ENCODE measurements around the gene CD69.
"Not testable (repeated sequence)": the region's sequence is repeated elsewhere in the genome, so short reads cannot be mapped to it uniquely, and the experiment has no call there.

Gene CD69

DNA sequence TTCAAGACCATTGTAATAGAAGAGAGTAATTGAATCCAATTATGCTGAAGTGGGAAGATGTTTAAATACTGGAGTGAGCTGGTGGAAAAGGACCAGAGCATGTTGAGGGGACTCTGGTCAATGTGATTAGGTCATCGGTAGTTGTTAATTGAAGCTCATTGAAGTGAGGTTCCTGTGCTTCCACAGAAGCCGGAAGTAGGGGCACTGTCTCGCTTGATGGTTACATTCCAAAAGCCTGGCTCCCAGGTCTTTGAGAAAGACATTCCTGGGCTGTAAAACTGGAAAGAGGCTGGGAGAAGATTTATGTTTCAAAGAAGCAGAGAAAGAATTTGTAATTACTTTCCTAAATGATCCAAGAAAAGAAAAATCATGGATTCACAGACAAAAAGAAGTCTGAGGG is 15.5 kb downstream of the CD69 start:
- DNase-seq: no peak

DNA sequence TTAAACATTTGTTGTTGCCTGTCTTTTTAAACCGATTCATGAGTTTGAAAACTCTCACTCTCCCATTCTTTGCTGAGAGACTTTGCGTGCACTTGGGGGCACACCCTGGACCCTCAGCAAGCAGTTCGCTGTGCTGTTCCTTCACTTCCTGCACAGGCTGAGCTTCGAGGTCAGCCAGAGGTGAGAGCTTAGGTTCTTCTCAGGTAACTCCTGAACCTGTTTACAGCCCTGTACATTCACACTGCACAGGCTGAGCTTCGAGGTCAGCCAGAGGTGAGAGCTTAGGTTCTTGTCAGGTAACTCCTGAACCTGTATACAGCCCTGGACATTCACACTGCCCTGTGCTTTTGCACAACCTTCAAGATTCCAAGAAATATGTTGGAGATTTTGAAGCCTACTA is 18.0 kb downstream of the CD69 start:
- DNase-seq: no peak

DNA sequence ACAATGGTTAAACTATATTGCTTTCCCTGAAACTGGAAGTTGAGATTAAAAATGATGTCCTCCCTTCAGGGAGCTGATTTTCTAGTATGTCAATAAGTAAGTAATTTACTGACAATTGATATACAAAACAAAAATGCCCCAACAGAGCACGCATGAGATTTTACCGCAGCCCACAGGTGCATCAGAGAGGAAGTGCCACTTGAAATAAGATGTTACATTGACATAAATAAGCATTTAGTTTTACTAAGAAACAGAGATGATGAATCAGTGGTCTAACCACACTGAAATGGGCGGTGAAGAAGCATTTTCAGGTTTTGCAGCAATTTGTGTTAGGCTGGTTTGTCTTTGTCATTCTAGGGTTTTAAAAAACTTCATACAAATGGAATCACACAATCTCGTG is 19.0 kb downstream of the CD69 start:
- peak; percentile 62 to 73 for DNase-seq

DNA sequence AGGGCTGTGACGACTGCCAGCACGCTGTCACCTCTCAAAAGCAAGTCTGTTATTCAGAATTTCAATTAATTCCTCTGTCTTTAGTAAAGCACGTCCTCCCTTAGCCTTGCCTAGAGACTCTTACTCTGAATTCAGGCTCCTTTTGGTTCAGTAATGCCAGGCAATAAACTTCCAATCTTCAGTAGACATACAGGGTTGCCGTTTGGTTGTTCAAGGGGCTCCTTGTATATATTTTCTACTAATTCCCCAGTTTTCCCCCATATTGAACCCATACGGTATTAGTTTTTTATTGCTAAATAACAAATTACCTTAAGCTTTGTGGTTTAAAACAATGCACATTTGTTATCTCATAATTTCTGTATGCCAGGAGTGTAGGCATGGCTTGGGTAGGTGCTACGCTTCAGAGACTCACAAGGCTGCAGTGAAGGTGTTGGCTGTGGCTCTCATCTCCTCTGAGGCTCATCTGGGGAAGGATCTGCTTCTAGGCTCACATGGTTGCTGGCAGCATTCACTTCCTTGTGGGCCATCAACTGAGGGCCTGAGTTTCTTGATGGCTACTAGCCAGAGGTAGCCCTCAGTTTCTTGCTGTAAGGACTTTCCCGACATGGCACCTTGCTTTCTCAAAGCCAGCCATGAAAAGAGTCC is 20.5 kb downstream of the CD69 start:
- DNase-seq: no peak

DNA sequence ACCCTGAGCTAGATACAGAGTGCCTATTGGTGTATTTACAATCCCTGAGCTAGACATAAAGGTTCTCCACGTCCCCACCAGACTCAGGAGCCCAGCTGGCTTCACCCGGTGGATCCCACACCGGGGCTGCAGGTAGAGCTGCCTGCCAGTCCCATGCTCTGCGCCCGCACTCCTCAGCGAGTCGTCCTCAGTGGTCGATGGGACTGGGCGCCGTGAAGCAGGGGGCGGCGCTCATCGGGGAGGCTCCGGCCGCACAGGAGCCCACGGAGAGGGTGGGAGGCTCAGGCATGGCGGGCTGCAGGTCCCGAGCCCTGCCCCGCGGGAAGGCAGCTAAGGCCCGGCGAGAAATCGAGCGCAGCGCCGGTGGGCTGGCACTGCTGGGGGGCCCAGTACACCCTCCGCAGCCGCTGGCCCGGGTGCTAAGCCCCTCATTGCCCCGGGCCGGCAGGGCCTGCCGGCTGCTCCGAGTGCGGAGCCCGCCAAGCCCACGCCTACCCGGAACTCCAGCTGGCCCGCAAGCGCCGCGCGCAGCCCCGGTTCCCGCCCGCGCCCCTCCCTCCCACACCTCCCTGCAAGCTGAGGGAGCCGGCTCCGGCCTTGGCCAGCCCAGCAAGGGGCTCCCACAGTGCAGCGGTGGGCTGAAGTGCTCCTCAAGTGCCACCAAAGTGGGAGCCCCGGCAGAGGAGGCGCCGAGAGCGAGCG is 21.1 kb downstream of the CD69 start:
- not testable (repeated sequence) for DNase-seq

DNA sequence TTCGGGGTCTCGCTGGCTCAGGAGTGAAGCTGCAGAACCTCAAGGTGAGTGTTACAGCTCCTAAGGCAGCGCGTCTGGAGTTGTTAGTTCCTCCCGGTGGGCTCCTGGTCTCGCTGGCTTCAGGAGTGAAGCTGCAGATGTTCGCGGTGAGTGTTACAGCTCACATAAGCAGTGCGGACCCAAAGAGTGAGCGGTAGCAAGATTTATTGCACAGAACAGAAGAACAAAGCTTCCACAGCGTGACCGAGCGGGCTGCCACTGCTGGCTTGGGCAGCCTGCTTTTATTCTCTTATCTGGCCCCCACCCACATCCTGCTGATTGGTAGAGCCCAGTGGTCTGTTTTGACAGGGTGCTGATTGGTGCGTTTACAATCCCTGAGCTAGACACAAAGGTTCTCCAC is 21.8 kb downstream of the CD69 start:
- DNase-seq: not testable (repeated sequence)

DNA sequence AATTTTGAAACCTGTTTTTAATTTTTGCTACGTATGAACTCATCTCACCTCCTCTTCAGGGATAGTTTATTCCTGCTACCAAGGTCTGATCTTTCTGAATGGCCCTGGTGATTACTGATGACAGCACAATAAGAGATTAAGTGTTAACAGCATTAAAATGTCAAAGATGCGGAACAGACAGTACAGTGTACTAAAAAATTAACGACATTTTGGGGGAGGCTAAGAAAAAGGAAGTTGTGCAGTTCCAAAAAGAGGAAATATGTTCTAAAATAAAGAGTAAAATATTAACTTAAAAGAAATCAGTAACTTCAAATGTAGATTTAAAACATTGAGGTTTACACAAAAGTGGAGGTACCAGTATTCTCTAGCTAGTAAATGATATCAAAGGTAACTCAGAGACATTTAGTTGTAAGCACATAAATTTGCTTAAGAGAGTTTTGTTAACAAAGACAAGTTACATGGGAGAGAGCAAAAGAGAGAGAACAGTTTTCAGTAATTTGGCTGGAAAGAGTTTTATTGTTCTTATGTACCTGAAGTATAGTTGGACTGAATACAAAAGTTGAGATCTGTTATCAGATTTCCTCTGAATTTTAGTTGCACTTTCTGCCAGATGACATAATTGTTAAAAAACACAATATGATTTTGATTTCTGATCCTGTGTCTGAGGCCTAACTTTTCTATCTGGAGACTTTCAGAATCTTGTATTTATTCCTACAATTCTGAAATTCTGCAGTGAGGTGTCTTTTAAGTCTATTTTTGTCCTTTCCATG is 23.6 kb downstream of the CD69 start:
- DNase-seq: no peak

DNA sequence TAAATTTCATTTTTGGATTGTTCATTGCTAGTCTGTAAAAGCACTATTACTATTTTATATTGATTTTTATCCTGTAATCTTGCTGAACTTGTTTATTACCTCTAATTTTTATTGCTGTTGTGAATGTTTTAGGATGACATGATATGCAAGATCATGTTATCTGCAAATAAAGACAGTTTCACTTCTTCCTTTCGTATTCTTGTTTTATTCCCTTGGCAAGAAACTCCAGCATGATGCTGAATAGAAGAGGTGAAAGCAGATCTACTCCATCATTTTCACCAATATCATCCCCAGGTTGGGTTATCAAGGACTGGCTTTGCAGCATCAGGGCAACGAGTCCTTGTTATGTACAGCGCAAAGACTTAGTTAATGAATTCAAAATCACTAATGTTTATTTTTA is 25.1 kb downstream of the CD69 start:
- DNase-seq: no peak

DNA sequence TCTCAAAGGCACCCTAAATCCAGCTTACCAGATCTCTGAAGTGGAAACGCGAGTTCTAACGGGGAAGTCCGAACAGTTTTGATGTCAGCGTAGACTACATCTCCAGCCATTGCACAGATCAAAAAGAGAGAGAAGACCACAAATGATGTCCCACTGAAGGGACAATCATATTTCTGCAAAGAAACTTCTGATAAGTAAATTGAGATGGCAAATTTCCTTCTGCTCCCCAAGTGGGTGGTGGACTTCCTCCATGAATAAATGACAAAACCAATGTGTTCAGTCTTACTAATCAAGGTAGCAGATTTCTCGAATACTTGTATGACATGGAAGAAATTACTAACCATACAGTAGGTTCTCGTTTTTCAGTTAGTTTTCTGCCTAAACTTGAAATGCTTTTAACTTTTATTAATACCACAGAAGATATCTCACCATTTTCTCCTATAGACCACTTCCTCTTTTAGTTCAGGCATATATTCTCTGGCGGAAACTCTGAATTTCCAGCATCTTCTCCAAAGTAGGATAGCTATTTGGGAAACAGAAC is 27.7 kb downstream of the CD69 start, which contains the start of gene CLECL1:
Gene CLECL1, minus strand, starts transcription at position 177 of the 541 bp plus-strand sequence.
- DNase-seq: no peak

DNA sequence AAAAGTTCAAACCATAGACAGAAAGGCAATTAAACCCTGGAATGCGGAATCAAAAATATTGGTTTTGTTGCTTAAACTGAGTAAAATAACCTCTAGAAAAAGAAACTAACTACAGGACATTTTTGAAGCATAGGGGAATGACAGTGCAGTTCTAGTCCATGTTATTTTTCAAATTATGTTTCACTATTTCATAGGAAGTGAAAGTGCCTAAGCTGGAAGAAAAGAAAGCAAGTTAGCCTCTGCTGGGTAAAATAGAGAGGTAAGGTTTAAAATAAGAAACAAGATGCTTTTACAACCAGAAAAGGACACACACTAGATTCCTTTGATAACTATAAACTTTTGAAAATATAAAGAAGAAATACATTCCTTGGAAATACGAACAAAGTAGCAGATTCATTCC is 28.9 kb downstream of the CD69 start:
- no peak for DNase-seq

DNA sequence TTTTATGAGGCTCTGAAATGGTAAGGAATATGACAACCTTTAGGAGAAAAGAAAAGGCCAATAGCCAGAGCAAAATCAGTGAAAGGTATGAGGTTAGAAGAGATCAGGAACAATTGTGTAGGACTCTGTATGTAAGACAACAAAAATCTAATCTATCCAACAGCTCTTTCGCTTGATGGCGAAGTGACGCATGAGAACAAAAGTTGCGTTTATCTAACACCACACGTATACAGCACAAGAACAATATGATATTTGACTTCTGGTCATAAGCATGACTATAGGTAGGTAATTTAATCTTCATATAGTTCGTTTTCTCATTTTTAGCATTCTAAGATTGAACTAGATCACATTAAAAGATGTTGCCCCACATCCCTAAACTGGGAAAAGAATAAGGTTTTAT is 29.3 kb downstream of the CD69 start:
- DNase-seq: no peak

DNA sequence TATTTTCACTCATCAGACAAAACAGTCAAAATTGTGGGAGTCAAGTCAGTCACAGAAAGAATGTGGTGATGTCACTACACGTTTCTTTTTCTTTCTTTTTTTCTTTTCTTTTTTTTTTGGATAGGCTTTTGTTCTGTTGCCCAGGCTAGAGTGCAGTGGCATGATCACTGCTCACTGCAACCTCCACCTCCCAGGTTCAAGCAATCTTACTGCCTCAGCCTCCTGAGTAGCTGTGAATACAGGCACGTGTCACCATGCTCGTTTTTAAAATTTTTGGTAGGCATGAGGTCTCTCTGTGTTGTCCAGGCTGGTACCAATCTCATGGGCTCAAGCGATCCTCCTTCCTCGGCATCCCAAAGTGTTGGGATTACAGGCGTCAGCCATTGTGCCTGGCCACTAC is 30.1 kb downstream of the CD69 start:
- DNase-seq: no peak

DNA sequence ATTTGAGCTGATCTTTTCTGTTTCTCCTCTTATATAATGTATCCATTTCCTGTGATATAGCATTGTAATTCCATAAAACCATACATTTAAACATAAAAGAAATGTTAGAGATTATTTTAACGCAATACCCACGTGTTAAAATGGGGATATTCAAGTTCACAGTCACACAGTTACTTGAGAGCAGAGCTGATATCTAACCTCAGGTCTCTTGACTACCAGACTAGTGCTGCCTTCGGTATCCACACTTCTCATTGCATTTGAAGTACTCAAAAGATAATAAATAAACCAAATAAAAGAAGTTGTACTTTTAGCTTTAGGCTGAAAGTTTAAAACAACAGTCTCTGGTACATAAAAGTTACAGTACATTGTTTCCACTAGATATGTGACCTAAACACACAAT is 30.7 kb downstream of the CD69 start:
- no peak for DNase-seq

DNA sequence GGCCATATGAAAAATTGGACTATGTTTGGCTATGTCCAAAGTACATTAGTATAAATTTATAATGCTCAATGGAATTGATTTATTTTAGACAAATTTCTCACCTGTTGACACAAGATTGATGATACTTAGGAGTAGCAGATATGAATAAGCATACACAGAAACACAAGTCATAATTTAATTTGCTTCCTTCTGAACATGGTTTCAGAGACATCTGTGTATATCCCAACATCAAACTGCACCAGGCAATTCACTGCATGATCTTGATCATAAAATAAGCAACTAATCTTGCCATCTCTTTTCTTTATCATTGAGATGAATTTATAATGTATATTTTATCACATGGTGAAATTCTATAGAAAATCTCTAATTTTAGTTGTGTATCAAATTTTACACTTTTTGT is 31.6 kb downstream of the CD69 start:
- DNase-seq: no peak

DNA sequence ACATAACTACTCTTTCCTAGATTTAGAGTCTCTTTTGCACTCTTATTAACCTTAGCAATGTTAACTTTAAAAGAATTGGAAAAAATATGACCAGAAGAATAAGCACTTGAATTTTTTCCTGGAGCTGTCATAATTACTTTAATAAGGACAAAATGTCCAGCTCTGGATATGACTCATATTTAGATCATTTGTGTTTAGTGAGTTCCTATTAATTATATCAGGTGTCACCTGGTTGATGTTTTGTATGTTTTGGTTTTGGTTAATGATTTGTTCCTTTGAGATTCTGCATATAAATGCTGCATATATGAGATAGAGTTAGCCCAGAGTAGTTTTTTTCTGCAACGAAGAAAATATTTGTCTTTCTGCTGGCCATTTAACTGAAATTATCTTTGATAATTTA is 32.9 kb downstream of the CD69 start:
- DNase-seq: no peak

DNA sequence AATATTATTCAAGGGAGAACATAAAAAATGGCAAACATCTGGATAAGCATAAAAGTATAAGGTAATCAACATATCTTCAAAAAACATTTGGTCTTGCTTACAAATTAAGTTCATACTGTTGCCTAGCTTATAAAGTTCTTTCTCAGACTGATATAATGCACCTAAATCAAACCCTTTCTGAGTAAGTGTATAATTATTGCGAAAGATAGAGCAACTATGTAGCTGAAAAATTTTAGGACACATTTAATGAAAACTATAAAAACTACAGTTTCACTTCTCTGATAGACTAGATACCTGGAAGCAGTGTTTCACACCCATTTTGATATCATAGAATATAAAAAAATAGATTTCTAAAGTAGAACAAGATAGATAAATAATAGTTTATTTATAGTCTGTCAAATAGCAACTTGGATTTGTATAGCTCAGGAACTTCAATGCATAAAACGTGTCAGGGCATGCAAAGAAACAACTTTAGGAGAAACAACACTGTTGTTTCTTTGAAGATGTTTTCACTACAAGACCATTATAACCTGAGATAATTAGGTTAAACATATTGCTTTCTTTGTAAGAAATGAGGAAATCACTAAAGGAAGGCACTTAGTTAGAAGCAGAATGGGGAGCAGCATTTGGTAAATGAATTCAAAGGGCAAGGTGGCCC is 35.4 kb downstream of the CD69 start:
- DNase-seq: no peak

DNA sequence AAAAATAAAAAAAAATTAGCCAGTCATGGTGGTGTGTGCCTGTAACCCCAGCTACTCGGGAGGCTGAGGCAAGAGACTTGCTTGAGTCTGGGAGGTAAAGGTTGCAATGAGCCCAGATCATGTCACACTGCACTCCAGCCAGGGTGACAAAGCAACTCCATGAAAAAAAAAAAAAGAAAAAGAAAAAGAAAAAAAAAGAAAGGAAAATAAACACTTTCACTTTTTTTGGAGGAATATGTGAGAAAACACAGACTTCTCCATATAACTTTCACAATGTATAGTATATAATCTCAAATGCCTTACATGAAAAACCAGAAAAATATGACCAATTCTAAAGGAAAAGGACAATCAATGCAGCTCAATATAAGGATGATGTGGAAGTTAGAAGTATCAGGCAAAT is 36.7 kb downstream of the CD69 start:
- DNase-seq: no peak

DNA sequence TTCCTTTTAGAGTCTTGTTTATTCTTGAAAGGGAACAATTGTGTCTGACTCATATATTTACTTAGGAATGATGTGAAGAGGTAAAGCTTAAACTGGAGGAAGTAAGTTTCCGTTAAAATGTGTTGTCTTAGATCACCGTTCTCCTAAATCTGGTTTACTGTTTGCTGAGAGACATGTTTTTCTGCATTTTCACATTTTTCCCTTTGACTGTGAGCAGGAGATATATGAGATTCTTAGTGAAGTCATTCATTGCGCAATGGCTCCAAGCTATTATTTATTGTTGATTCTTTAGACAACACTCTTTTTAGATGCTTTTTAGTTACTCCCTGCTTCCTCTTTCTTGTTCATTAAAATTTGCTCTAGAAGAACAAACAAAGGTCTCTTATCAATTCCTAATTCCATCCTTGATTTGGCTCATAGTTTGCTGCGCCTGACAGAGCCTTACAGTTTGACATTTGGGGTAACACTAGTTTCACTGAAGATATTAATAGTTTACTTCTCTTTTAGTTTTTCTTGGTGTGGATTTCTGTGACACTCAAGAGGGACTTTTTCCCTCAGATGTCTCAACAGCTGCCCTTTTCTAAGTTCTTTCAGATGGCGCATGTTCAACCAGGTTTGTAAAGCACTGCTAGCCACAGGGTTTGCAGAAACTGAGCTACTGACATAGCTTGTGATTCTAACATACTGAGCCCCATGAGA is 39.2 kb downstream of the CD69 start:
- no peak for DNase-seq

DNA sequence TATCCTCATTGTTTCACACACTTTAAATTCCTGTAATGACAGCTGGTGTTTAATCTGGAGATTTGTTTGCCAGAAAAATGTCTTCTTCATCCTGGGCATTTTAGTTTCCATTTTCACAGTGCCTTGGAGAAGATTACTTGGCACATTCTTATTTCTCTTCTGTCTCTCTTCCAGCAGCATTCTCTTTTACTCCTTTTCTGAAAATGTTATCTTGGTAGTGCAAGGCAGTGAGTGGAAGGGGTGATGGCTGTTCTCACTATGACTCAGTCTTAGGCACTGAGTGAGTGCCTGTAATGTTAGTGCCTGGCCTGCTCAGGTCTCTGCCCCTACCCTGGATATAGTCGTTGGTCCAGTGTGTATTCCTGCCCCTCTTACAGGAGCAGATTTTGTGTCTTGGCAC is 40.9 kb downstream of the CD69 start:
- no peak for DNase-seq

DNA sequence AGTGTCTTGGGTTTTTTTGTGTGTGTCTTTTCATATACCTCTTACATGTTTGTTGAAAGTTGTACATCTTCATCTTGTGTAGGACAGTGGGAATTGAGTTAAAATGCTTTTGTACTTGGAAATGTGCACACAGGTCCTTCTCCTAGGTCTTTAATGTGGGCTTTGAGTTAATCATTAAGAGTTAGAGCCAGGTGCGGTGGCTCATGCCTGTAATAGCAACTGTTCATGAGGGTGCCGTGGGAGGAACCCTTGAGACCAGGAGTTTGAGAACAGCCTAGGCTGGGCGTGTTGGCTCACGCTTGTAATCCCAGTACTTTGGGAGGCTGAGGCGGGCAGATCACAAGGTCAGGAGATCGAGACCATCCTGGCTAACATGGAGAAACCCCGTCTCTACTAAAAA is 41.7 kb downstream of the CD69 start:
- DNase-seq: no peak

DNA sequence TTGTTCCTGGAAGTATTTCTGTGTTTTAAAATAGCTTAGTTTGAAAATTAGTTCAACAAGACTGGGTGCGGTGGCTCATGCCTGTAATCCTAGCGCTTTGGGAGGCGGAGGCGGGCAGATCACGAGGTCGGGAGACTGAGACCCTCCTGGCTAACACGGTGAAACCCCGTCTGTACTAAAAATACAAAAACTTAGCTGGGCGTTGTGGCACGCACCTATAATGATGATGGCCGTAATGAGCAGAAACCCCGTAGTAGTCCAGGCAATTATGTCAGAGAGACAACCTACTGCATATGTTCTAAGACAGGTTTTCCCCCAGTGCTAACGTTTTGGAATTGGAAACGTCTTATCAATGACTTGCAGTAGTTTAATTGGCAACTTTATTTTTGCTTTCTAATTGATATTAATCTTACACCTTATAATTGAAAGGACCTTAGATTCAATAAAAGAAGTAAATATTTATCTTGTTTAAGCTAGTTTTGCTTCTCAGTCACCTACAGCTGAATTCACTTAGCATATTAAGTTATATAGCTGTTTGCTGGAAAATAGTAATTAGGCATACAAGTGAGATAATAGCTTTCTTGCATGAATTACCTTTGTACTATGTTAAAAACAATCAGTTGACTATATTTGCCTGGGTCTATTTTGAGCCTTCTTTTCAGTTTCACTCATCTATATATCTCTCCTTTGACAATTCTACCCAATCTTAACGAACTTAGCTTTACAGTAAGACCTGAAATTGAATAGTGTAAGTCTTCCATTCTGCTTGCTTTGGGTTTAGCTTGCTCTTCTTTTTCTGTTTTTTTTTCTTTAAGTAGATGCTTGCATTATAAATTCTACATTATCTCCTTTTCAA is 43.4 kb downstream of the CD69 start:
- no peak for DNase-seq
